Left ventricle myocardium superior (tissue), 1 donor: ENCODE data around the gene TMPRSS3. TPM values are rescaled to one million over a fixed set of nuclear protein-coding genes. Genes with fewer than 3 reads are reported as not detected.

Experiments
- ATAC-seq: fragments of 200-7000 bp; cut with Tn5 transposase; one replicate; pipeline ENCODE4 v1.9.1; 2020; ENCODE audit warnings: mild to moderate bottlenecking, moderate library complexity
- DNase-seq: peaks from one replicate; pipeline ENCODE4 v3.0.0-alpha.2; 2020
- intact Hi-C: fragments of 100-400 bp; cut with micrococcal nuclease; formaldehyde crosslinking; loops from one replicate; pipeline ENCODE4 v1.11.0; 2022
- total RNA-seq: library from RNA; stranded (reverse); fragmentation: NEBNext Ultra II Directional; extraction: Animal tissue kit (Norgen Biotek cat#: 25700); gene quantifications from one replicate; pipeline ENCODE4 v1.2.1, GENCODE V29; 2021
- donor health status: DM: no; HTN: yes; CAD: no; lungs with severe emphysema.

The TMPRSS3 gene
- total RNA-seq, 1 donor from 2014 or later = not detected

- DNase-seq (no peak), ATAC-seq (no peak)
- intact Hi-C loops = no loop called here
Measured at GRCh38 chr21:42395302-42395701, 550 bp downstream of the TMPRSS3 start.

GRCh38 chr21:42393443-42393950 lies 2.4 kb downstream of the TMPRSS3 start:
- DNase-seq (no peak), ATAC-seq (no peak)
- intact Hi-C loops = no loop called here

- no peak for ATAC-seq
- intact Hi-C loops = no loop called here
- no peak for DNase-seq
Measured at GRCh38 chr21:42392731-42393442, 3.0 kb downstream of the TMPRSS3 start.

- ATAC-seq (no peak), DNase-seq (no peak)
- intact Hi-C loops = no loop called here
Measured at GRCh38 chr21:42391297-42391696, 4.6 kb downstream of the TMPRSS3 start.

GRCh38 chr21:42390696-42391095 lies 5.2 kb downstream of the TMPRSS3 start:
- intact Hi-C loops = no loop called here
- no peak for ATAC-seq
- DNase-seq = no peak

GRCh38 chr21:42390193-42390592 lies 5.7 kb downstream of the TMPRSS3 start:
- intact Hi-C loops = no loop called here
- DNase-seq = no peak
- no peak for ATAC-seq

- DNase-seq = no peak
- intact Hi-C loops = no loop called here
- no peak for ATAC-seq
Measured at GRCh38 chr21:42389449-42389835, 6.4 kb downstream of the TMPRSS3 start.

- no peak for DNase-seq
- intact Hi-C loops = no loop called here
- peak; percentile 28 for ATAC-seq
Measured at GRCh38 chr21:42388740-42389448, 7.0 kb downstream of the TMPRSS3 start.

- intact Hi-C loops = no loop called here
- DNase-seq (no peak), ATAC-seq (no peak)
Measured at GRCh38 chr21:42387843-42388340, 8.0 kb downstream of the TMPRSS3 start.

GRCh38 chr21:42387164-42387563 lies 8.7 kb downstream of the TMPRSS3 start:
- ATAC-seq (no peak), DNase-seq (no peak)
- intact Hi-C loops = no loop called here

GRCh38 chr21:42386034-42386591 lies 9.7 kb downstream of the TMPRSS3 start:
- no peak for ATAC-seq
- intact Hi-C loops = no loop called here
- DNase-seq = no peak

GRCh38 chr21:42385619-42386018 lies 10.2 kb downstream of the TMPRSS3 start:
- ATAC-seq (no peak), DNase-seq (no peak)
- intact Hi-C loops = no loop called here

GRCh38 chr21:42384989-42385388 lies 10.9 kb downstream of the TMPRSS3 start:
- ATAC-seq (no peak), DNase-seq (no peak)
- intact Hi-C loops = no loop called here

- DNase-seq (no peak), ATAC-seq (no peak)
- intact Hi-C loops = no loop called here
Measured at GRCh38 chr21:42384156-42384945, 11.5 kb downstream of the TMPRSS3 start.

- DNase-seq = no peak
- ATAC-seq = no peak
- intact Hi-C loops = no loop called here
Measured at GRCh38 chr21:42383331-42383730, 12.5 kb downstream of the TMPRSS3 start.

GRCh38 chr21:42382915-42383314 lies 12.9 kb downstream of the TMPRSS3 start:
- no peak for DNase-seq
- intact Hi-C loops = no loop called here
- ATAC-seq = no peak

GRCh38 chr21:42381347-42381984 lies 14.4 kb downstream of the TMPRSS3 start:
- ATAC-seq (no peak), DNase-seq (no peak)
- intact Hi-C loops = no loop called here

- DNase-seq (no peak), ATAC-seq (no peak)
- intact Hi-C loops = no loop called here
Measured at GRCh38 chr21:42379426-42380215, 16.2 kb downstream of the TMPRSS3 start.
